Kidney (tissue), 14 donors: Measurements from ENCODE around the gene FLNB. TPM values are rescaled to one million over a fixed set of nuclear protein-coding genes. Genes with fewer than 3 reads are reported as not detected.

Experiments used
- DNase-seq, 5 donors: peaks; one replicate each; pipeline ENCODE4 v3.0.0-alpha.2; 2013 to 2020
- FAIRE-seq: peaks from 2 replicates; lab custom pipeline; 2012; peaks lifted over from hg19 to GRCh38; lab: Jason Lieb, UNC
- H3K27ac ChIP-seq, 2 donors: one replicate each; pipeline ENCODE4 v1.7.0; 2013; ENCODE audit warnings: low read depth in 2 of 2, low read length in 2 of 2, inconsistent platforms in 1 of 2
- H3K27me3 ChIP-seq: one replicate; pipeline ENCODE4 v1.7.1; 2013; ENCODE audit warnings: low read length, inconsistent platforms; ENCODE audit not compliant: control insufficient read depth, insufficient read depth
- H3K36me3 ChIP-seq, 3 donors: one replicate each; pipeline versions ENCODE4 v1.7.0 to v1.7.1; 2013; ENCODE audit warnings: low read length in 3 of 3, control low read depth in 1 of 3, inconsistent platforms in 1 of 3; ENCODE audit not compliant: insufficient read depth in 3 of 3, control insufficient read depth in 2 of 3
- H3K4me1 ChIP-seq, 3 donors: one replicate each; pipeline versions ENCODE4 v1.7.0 to v1.7.1; 2013; ENCODE audit warnings: low read length in 3 of 3, inconsistent platforms in 1 of 3, low read depth in 1 of 3; ENCODE audit not compliant: control insufficient read depth in 2 of 3, insufficient read depth in 2 of 3
- H3K4me3 ChIP-seq, 3 donors: one replicate each; pipeline versions ENCODE4 v1.7.0 to v1.8.1; 2013; ENCODE audit warnings: low read length in 3 of 3, control low read depth in 1 of 3, inconsistent platforms in 1 of 3
- H3K9ac ChIP-seq, 3 donors: one replicate each; pipeline versions ENCODE4 v1.7.0 to v1.7.1; 2013; ENCODE audit warnings: low read length in 3 of 3, control low read depth in 1 of 3, inconsistent platforms in 1 of 3
- H3K9me3 ChIP-seq, 3 donors: one replicate each; pipeline versions ENCODE4 v1.7.0 to v1.7.1; 2013; ENCODE audit warnings: low read length in 3 of 3, control low read depth in 1 of 3, inconsistent platforms in 1 of 3; ENCODE audit not compliant: control insufficient read depth in 2 of 3, insufficient read depth in 1 of 3
- intact Hi-C: fragments of 100-400 bp; cut with DNase I; formaldehyde crosslinking; loops from one replicate; pipeline ENCODE4 v1.11.1; 2022
- polyA plus RNA-seq: library from polyadenylated mRNA; stranded (reverse); fragments of 350-450 nt; fragmentation: Illumina TruSeq; extraction: RNeasy Lipid Tissue Mini Kit (QIAGEN cat#74804); gene quantifications from one replicate; pipeline ENCODE4 v1.2.3, GENCODE V29; 2014; ENCODE audit warnings: low read depth, low replicate concordance; ENCODE audit not compliant: insufficient read depth
- total RNA-seq: library from RNA; stranded (reverse); fragmentation: NEBNext Ultra II Directional; extraction: Animal tissue kit (Norgen Biotek cat#: 25700); gene quantifications from one replicate; pipeline ENCODE4 v1.2.1, GENCODE V29; 2021
- TF ChIP-seq, protein P1 (sequence below): IDR thresholded peaks from 3 replicates; pipeline ENCODE4 v1.5.1; 2012; ENCODE audit warnings: mild to moderate bottlenecking, moderate library complexity, borderline replicate concordance; ENCODE audit not compliant: insufficient read depth; ENCODE audit errors: extremely low read depth
- donor health status: control.
- donor health status: control.
- donor health status: control.
- donor health status: control.
- donor health status: control.
- donor health status: DM: yes; HTN: yes; CAD: no.
- donor health status: Normal renal cell carcinoma (clear cell type).

The FLNB gene
- total and polyA plus RNA-seq, 2 donors from 2014 or later = 115 to 216 TPM

DNA sequence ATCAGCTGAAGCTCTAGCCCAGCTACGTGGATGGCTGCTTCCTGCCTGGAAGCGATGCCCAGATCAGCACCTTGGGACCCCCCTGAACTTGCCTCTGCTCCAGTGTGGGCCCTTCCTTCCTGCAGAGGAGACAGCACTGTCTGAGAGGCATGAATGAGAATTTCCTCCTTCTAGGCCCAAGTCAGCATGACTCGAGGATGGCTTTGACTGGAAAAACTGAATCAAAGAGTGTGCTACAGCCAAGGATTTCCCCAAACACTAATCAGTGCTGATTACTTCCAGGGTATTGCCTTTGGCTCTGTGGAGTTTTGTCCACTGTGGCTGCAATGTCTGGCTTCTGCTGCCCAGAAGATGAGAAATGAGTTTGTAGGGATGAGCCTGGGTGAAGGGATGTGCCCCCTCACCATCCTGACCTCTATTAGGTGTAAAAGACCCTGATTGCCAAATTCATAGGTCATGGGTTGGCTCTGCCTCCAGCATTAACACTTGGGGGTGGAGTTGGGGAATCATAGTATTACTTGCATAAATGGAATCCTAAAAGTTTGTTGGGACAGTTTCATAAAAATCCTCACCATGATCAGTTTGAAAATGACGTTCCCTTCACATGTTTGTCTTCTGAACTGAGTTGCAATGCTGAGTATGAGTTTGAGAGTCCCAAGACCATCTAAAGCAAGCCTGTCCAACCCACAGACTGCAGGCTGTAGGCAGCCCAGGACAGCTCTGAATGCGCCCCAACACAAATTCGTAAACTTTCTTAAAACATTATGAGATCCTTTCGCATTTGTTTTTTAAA is 36.7 kb downstream of the FLNB start:
- intact Hi-C loops = no loop called here
- FAIRE-seq (no peak), DNase-seq (no peak)
- H3K4me3 ChIP-seq = no peak overlapping the region
- peak overlapping the region in 1 of 2 donors; percentile 16 for H3K27ac ChIP-seq
- H3K9me3 ChIP-seq = no peaks in the 10 kb centered on the region
- peaks cover 8 to 43% (median 37%) of the 10 kb centered on the region in 3 donors for H3K4me1 ChIP-seq
- no peaks in the 10 kb centered on the region for H3K27me3 ChIP-seq
- H3K9ac ChIP-seq = peak overlapping the region in 1 of 3 donors; percentile 14
- no peaks in the 10 kb centered on the region for H3K36me3 ChIP-seq
- TF ChIP-seq, protein P1, sequence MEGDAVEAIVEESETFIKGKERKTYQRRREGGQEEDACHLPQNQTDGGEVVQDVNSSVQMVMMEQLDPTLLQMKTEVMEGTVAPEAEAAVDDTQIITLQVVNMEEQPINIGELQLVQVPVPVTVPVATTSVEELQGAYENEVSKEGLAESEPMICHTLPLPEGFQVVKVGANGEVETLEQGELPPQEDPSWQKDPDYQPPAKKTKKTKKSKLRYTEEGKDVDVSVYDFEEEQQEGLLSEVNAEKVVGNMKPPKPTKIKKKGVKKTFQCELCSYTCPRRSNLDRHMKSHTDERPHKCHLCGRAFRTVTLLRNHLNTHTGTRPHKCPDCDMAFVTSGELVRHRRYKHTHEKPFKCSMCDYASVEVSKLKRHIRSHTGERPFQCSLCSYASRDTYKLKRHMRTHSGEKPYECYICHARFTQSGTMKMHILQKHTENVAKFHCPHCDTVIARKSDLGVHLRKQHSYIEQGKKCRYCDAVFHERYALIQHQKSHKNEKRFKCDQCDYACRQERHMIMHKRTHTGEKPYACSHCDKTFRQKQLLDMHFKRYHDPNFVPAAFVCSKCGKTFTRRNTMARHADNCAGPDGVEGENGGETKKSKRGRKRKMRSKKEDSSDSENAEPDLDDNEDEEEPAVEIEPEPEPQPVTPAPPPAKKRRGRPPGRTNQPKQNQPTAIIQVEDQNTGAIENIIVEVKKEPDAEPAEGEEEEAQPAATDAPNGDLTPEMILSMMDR = no peak

DNA sequence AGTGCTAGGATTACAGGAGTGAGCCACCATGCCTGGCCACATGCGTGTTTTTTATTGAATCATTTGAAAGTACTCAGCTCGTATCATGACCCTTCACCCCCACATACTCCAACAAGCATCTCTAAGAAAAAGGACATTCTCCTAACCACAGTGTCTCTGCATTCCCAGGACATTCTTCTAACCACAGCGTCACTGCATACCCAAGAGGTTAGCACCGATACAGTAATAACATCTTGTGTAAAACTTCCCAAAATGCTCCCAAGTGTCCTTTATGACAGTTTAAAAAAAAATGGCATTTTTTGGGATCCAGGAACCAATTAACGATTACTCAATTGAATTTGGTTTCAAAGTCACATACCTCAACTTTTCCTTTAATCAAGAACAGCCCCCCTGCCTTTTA is 39.6 kb downstream of the FLNB start:
- DNase-seq (no peak), FAIRE-seq (no peak)
- TF ChIP-seq, protein P1 = no peak
- Histone ChIP-seq H3K4me1 (peaks cover 8 to 41% (median 36%) of the 10 kb centered on the region in 3 donors), H3K27me3 (no peaks in the 10 kb centered on the region), H3K9me3 (no peaks in the 10 kb centered on the region), H3K27ac (peak overlapping the region; percentile 69 to 94), H3K9ac (no peak overlapping the region), H3K36me3 (no peaks in the 10 kb centered on the region), H3K4me3 (no peak overlapping the region)
- intact Hi-C loops = no loop called here

DNA sequence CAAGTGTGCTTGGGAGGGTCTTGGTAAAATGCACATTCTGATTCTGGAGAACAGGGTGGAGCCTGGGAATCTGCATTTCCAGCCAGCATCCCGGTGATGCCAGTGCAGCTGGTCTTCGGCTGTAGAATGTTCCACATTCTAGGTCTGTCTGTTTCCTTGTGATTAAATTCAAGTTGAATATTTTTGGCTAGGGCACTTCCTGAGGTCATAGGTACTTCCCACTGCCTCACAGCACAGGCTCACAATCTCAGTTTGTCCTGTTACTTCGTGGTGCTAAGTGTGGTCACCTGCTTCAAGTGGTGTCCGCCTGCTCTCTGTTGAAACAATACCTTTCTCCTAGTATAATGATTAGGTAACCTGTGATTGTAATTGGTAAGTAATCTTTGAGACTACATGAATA is 40.1 kb downstream of the FLNB start:
- TF ChIP-seq, protein P1 = no peak
- intact Hi-C loops = no loop called here
- Histone ChIP-seq H3K27me3 (no peaks in the 10 kb centered on the region), H3K4me3 (no peak overlapping the region), H3K9me3 (no peaks in the 10 kb centered on the region), H3K9ac (peak overlapping the region in 1 of 3 donors; percentile 77), H3K4me1 (peaks cover 8 to 41% (median 41%) of the 10 kb centered on the region in 3 donors), H3K36me3 (no peaks in the 10 kb centered on the region), H3K27ac (peak overlapping the region; percentile 69 to 94)
- DNase-seq (peak in 1 of 5 donors; percentile 39), FAIRE-seq (no peak)
